ENCODE measurements around the gene KDM4B. TPM values are rescaled to one million over a fixed set of nuclear protein-coding genes. Genes with fewer than 3 reads are reported as not detected.

The KDM4B gene
- total RNA-seq, 4 donors from 2014 or later, result 26.0 to 51.2 (median 34.2) TPM

DNA sequence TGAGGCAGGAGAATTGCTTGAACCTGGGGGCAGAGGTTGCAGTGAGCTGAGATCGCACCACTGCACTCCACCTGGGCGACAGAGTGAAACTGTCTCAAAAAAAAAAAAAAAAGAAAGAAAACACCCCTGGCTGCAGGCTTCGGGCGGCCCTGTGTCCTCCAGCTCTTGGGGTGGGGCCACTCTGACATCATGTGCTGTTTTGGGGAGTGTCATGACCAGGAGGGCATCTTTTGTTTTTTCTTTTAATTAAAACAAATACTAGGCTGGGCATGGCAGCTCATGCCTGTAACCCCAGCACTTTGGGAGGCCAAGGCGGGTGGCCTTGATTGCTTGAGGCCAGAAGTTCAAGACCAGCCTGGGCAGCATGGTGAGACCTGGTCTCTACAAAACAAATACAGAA lies 52.1 kb downstream of the KDM4B start:
- 82% methylated on average over 5 of the region's 5 CpGs for WGBS
- no peaks in the 10 kb centered on the region for H3K9me3 ChIP-seq
- peaks cover 25 to 39% (median 36%) of the 10 kb centered on the region in 4 donors for H3K36me3 ChIP-seq
- H3K4me1 ChIP-seq, result peaks cover 9 to 65% (median 37%) of the 10 kb centered on the region in 4 donors
- no peak for DNase-seq (ENCODE audit: extremely low spot score)
- H3K4me3 ChIP-seq, result no peak overlapping the region
- H3K27me3 ChIP-seq, result no peaks in the 10 kb centered on the region
- H3K27ac ChIP-seq (replicated peaks in 1 of 4), result no peak overlapping the region
- intact Hi-C loops (cut with DNase I), result loop anchor here (5.0 kb wide), 1 partner anchor 39 kb away; no protein-coding TSS in a partner anchor
- TF ChIP-seq, protein P1, sequence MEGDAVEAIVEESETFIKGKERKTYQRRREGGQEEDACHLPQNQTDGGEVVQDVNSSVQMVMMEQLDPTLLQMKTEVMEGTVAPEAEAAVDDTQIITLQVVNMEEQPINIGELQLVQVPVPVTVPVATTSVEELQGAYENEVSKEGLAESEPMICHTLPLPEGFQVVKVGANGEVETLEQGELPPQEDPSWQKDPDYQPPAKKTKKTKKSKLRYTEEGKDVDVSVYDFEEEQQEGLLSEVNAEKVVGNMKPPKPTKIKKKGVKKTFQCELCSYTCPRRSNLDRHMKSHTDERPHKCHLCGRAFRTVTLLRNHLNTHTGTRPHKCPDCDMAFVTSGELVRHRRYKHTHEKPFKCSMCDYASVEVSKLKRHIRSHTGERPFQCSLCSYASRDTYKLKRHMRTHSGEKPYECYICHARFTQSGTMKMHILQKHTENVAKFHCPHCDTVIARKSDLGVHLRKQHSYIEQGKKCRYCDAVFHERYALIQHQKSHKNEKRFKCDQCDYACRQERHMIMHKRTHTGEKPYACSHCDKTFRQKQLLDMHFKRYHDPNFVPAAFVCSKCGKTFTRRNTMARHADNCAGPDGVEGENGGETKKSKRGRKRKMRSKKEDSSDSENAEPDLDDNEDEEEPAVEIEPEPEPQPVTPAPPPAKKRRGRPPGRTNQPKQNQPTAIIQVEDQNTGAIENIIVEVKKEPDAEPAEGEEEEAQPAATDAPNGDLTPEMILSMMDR (IDR thresholded peaks at IDR 0.05), result no peak
- TF ChIP-seq POLR2A (IDR thresholded peaks at IDR 0.05; ENCODE audit: low read depth), result no peak
- TF ChIP-seq POLR2AphosphoS5 (IDR thresholded peaks at IDR 0.05), result no peak
- TF ChIP-seq EP300 (IDR thresholded peaks at IDR 0.05), result no peak

DNA sequence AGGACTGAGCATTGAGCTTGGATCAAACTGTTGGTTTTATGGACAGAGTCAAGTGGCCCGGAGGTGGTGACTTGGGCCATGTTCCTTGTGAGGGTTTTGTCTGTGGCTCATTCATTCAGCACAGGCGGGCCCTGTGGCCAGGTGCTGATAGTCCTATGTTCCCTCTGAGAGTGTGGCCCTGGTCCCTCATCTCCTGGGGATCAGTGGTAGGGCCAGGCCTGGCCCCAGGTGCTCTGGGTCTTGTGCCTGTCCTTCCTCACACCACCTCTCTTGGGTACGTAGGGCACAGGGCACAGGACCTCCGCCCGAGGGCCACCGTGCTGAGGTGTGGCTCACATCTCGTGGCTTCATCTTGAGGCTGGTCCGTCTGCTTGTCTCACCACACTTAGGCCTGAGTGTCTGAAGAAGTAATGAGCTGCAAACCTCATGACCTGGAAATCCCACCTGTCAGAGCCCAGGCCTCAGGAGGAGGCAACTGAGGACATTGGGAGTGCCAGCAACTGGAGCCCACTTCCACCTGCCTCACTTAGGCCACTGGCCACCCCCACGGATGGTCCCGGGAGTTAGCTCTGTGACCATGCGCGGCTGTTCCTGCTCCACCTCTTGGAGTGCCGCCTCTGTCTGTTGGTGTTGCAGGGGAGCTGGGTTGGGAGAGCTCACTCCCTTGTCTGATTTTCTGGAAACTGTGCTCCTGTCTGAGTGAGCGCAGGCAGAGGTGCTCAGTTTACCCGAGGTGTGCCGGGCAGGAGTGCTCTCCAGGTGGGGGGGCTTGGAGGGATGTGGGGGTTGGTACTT lies 53.4 kb downstream of the KDM4B start:
- no peak overlapping the region for H3K4me3 ChIP-seq
- peak overlapping the region in 1 of 4 donors; percentile 64 for H3K27ac ChIP-seq (replicated peaks in 1 of 4)
- TF ChIP-seq POLR2AphosphoS5 (IDR thresholded peaks at IDR 0.05) (no peak), POLR2A (IDR thresholded peaks at IDR 0.05; ENCODE audit: low read depth) (no peak), EP300 (IDR thresholded peaks at IDR 0.05) (no peak)
- TF ChIP-seq, protein P1 (IDR thresholded peaks at IDR 0.05), result no peak
- DNase-seq (ENCODE audit: extremely low spot score), result no peak
- no peaks in the 10 kb centered on the region for H3K27me3 ChIP-seq
- H3K36me3 ChIP-seq, result peaks cover 13 to 27% (median 24%) of the 10 kb centered on the region in 4 donors
- intact Hi-C loops (cut with DNase I), result loop anchor here (5.0 kb wide), 1 partner anchor 40 kb away; no protein-coding TSS in a partner anchor
- H3K4me1 ChIP-seq, result peaks cover 13 to 77% (median 49%) of the 10 kb centered on the region in 4 donors
- WGBS, result 90% methylated on average over 11 of the region's 16 CpGs
- H3K9me3 ChIP-seq, result no peaks in the 10 kb centered on the region

DNA sequence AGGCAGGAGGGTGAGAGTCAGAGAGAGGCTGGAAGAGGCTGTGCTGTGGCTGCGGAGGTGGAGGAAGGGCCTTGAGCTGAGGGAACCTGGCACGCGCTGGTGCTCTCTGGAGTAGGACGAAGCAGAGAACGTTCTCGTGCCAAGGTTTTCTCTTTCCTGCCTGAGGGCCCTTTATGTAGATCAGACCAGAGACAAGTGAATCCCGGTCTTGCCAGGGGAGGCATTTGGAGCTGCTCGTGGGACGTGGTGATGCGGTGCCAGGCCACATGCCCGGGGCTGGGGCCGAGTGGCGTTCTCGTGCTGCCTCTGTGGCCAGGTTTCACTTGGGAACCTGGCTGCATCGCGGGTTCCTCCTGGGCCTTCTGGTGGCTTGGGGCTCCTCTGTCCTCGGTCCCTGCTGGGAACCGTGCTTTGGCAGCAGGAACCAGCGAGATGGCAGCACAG lies 54.2 kb downstream of the KDM4B start:
- WGBS, result 32% methylated on average over 13 of the region's 19 CpGs
- peak in 1 of 2 donors; percentile 18 for TF ChIP-seq POLR2AphosphoS5 (IDR thresholded peaks at IDR 0.05)
- TF ChIP-seq, protein P1 (IDR thresholded peaks at IDR 0.05), result no peak
- Histone ChIP-seq H3K27me3 (no peaks in the 10 kb centered on the region), H3K27ac (replicated peaks in 1 of 4) (peak overlapping the region; percentile 54 to 64 (median 58)), H3K4me1 (peaks cover 13 to 83% (median 51%) of the 10 kb centered on the region in 4 donors), H3K4me3 (no peak overlapping the region), H3K9me3 (no peaks in the 10 kb centered on the region), H3K36me3 (peaks cover 6 to 19% (median 16%) of the 10 kb centered on the region in 4 donors)
- intact Hi-C loops (cut with DNase I), result loop anchor here (5.0 kb wide), 1 partner anchor 41 kb away; no protein-coding TSS in a partner anchor
- no peak for DNase-seq (ENCODE audit: extremely low spot score)

DNA sequence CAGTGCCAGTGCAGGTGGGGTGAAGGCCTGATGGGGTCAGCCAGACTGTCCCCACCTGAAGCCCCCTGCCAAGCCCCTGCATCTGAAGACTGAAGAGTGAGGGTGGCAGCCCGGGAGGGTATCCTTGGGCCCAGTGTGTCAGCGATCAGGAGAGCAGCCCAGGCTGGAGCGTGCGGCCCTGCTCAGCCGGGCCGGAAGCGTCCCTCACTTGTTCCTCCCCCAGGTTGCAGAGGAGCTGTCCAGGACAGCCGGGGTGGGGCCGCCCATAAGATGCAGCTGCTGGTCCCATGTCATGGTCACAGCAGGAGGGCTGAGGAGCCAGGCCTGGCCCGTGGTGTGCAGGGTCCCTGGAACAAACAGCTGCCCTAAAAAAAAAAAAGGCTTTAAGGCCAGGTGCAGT lies 55.4 kb downstream of the KDM4B start:
- WGBS, result 88% methylated on average over 6 of the region's 10 CpGs
- Histone ChIP-seq H3K4me1 (peaks cover 20 to 88% (median 53%) of the 10 kb centered on the region in 4 donors), H3K27ac (replicated peaks in 1 of 4) (peak overlapping the region in 1 of 4 donors; percentile 8), H3K27me3 (no peaks in the 10 kb centered on the region), H3K36me3 (peaks cover 0 to 11% (median 7%) of the 10 kb centered on the region in 4 donors), H3K4me3 (no peak overlapping the region), H3K9me3 (no peaks in the 10 kb centered on the region)
- TF ChIP-seq, protein P1 (IDR thresholded peaks at IDR 0.05), result no peak
- peak in 1 of 2 donors; percentile 10 for TF ChIP-seq POLR2AphosphoS5 (IDR thresholded peaks at IDR 0.05)
- DNase-seq (ENCODE audit: extremely low spot score), result no peak
- intact Hi-C loops (cut with DNase I), result loop anchor here (5.0 kb wide), 1 partner anchor 42 kb away; no protein-coding TSS in a partner anchor

All from esophagus muscularis mucosa (tissue), 4 donors.